Heart left ventricle (tissue), 16 donors: Measurements from ENCODE around the gene THOC1. TPM values are rescaled to one million over a fixed set of nuclear protein-coding genes. Genes with fewer than 3 reads are reported as not detected.

Experiments
- ATAC-seq, 4 donors: fragments of 200-7000 bp; cut with Tn5 transposase; one replicate each; pipeline ENCODE4 v1.9.1; 2020 to 2022; ENCODE audit warnings: moderate library complexity in 4 of 4, mild to moderate bottlenecking in 3 of 4, moderate number of reproducible peaks in 1 of 4
- DNase-seq, 5 donors: peaks; one replicate each; pipeline ENCODE4 v3.0.0-alpha.2; 2020
- H3K27ac ChIP-seq, 12 donors: fragments of 200-600 bp; sonication (generic) in 4 of 12; one replicate each; pipeline versions ENCODE4 v1.5.0 to v1.8.0; 2016 to 2022; ENCODE audit warnings: mild to moderate bottlenecking in 2 of 12
- H3K27me3 ChIP-seq, 9 donors: fragments of 200-600 bp; sonication (generic) in 2 of 9; one replicate each; pipeline versions ENCODE4 v1.5.1 to v1.8.0; 2016 to 2022; ENCODE audit warnings: mild to moderate bottlenecking in 3 of 9
- H3K36me3 ChIP-seq, 9 donors: fragments of 200-600 bp; sonication (generic) in 2 of 9; one replicate each; pipeline versions ENCODE4 v1.5.0 to v1.8.0; 2018 to 2022; ENCODE audit warnings: mild to moderate bottlenecking in 2 of 9
- H3K4me1 ChIP-seq, 12 donors: fragments of 200-600 bp; sonication (generic) in 4 of 12; one replicate each; pipeline versions ENCODE4 v1.5.0 to v1.8.0; 2016 to 2022; ENCODE audit warnings: mild to moderate bottlenecking in 3 of 12
- H3K4me3 ChIP-seq, 12 donors: fragments of 200-600 bp; sonication (generic) in 4 of 12; one replicate each; pipeline versions ENCODE4 v1.5.0 to v1.8.0; 2017 to 2022; ENCODE audit warnings: mild to moderate bottlenecking in 9 of 12, moderate library complexity in 4 of 12
- H3K9me3 ChIP-seq, 12 donors: fragments of 200-600 bp; sonication (generic) in 4 of 12; one replicate each; pipeline versions ENCODE4 v1.5.0 to v1.8.0; 2016 to 2022; ENCODE audit warnings: mild to moderate bottlenecking in 1 of 12
- CTCF ChIP-seq, 12 donors: fragments of 200-600 bp; sonication (generic) in 4 of 12; IDR thresholded peaks; one replicate each; pipeline versions ENCODE4 v1.5.0 to v1.8.0; 2018 to 2022; ENCODE audit warnings: antibody characterized with exemption in 12 of 12, mild to moderate bottlenecking in 5 of 12
- POLR2A ChIP-seq, 2 donors: fragments of 450-650 bp; IDR thresholded peaks; one replicate each; pipeline ENCODE4 v1.6.1; 2017; ENCODE audit warnings: antibody characterized with exemption in 2 of 2, mild to moderate bottlenecking in 2 of 2, moderate library complexity in 2 of 2
- WGBS, 4 donors: extraction: QIAGEN DNeasy Blood & Tissue Kit in 2 of 4; methylation state at CpG; one replicate each; pipeline versions ENCODE4 v1.1.5 to v1.1.7; 2013 to 2018; 5-methylcytosine and 5-hydroxymethylcytosine counted together
- intact Hi-C, 10 donors: fragments of 100-400 bp; cut with DNase I; formaldehyde crosslinking; loops; one replicate each; pipeline versions ENCODE4 v1.11.1 to v1.14.2; 2022
- polyA plus RNA-seq, 2 donors: library from polyadenylated mRNA; stranded (reverse); fragments of 200-250 nt; gene quantifications; one replicate each; pipeline ENCODE4 v1.2.3, GENCODE V29; 2013
- total RNA-seq, 9 donors: library from RNA; depleted of rRNA in 2 of 9; stranded (reverse); fragments of >200 nt in 2 of 9; fragmentation: NEBNext Ultra II Directional in 3 of 9; extraction: Animal tissue kit (Norgen Biotek cat#: 25700) in 3 of 9; gene quantifications; one replicate each; pipeline versions ENCODE4 v1.1.0 to v1.2.4, GENCODE V29; 2016 to 2023
- donor health status: ischemic (EF 13 %, LVEDD 7.1; RV severe dilation, severe dysfunction).
- donor health status: healthy with polysubstance abuse.
- donor health status: DM: no; HTN: yes; CAD: no.
- donor health status: DM: no; HTN: no; CAD: no.
- donor health status: ischemic (EF 25% LVEDD 6.9; RV normal size, moderate dysfunction).
- donor health status: ischemic (EF 25% LVEDD 5.7; RV mildly dilated, moderate dysfunction).
- donor health status: healthy.
- donor health status: DM: yes; HTN: yes; CAD: no.
- donor health status: ischemic (EF 35%, LVEDD 5.7; RV mildly dilated, moderate dysfunction).
- donor health status: nonischemic (EF 11% LVEDD 7.7; RV severe dilation, severe dysfunction).
- donor health status: DM: yes; HTN: yes; CAD: no.
- donor health status: PGD.
- donor health status: ischemic (EF 29% LVEDD 5.4; RV normal size, mild dysfunction).
- donor health status: nonischemic (EF 23%, LVEDD 6.1; RV moderate dilation, normal function).

The THOC1 gene
- total and polyA plus RNA-seq, 11 donors = 6.4 to 19.0 (median 10.0) TPM

DNA sequence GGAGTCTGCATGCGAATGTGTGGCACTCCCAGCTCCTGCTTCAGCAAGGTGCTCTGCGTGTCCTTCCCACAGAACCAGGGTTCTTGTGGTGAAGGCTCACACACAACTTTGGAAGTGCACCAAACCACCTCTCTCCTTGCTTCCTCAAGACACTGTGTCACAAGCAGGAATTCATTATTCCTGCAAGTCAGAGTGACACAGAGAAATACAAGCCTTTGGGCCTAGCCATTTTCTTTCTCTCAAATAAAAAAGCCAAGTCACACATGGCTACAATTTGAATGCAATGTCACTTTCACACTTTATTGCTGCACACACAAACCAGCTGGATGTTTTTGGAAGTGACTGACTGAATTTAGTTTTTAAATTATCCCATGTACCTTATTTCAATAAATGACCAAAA lies 30.1 kb upstream of the THOC1 start:
- intact Hi-C loops = loop anchor here in 1 of 10 donors (10.0 kb wide), 1 partner anchor 177 kb away; no protein-coding TSS in a partner anchor

DNA sequence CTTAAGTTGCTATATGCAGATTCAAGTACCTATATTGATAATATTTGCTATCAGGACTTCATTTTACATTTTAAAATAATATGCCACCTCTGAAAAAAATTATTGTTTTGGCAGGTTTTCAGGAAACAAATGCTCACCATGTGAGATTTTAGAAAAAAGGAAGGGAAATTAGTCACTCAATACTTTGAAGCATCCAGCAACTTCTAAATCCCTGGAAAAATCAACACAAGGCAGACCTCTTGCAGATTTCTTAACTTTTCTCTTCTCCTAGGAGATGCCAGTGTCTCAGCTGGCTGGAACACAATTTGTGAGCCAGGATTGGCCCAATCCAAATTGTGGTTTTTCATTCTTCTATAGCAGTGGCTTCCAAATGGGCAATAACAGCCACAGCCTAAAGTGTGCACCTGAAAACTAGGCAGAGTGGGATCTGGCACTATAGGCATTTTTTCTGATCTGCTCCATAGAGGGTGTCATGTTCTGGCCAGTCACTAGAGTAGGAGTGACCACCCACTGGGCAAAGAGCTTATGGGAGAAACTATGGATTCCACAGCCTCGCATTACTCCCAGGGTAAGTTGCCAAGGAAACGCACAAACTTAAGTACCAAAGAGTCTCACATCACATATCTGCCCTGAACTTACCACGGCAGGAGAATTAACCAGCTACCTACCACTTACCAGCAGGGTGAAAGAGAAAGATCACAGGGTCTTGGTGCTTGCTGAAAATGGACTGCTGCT lies 28.1 kb upstream of the THOC1 start:
- no peak overlapping the region for H3K4me3 ChIP-seq
- ATAC-seq = no peak
- no peak overlapping the region for H3K27ac ChIP-seq
- intact Hi-C loops = loop anchor here in 1 of 10 donors (10.0 kb wide), 1 partner anchor 179 kb away; no protein-coding TSS in a partner anchor
- no peaks in the 10 kb centered on the region for H3K36me3 ChIP-seq
- H3K4me1 ChIP-seq = peaks cover 0 to 7% (median 0%) of the 10 kb centered on the region in 12 donors
- DNase-seq = no peak
- TF ChIP-seq POLR2A (IDR thresholded peaks at IDR 0.05) = no peak
- H3K27me3 ChIP-seq = no peaks in the 10 kb centered on the region
- peaks cover 0 to 6% (median 0%) of the 10 kb centered on the region in 12 donors for H3K9me3 ChIP-seq
- 68 to 97% (median 72%) methylated on average over 3 of the region's 3 CpGs for WGBS, 4 donors

More for the DNA sequence above, 30.1 kb upstream of the THOC1 start:
- TF ChIP-seq CTCF (IDR thresholded peaks at IDR 0.05) (no peak), POLR2A (IDR thresholded peaks at IDR 0.05) (no peak)
- H3K4me1 ChIP-seq = peaks cover 0 to 14% (median 0%) of the 10 kb centered on the region in 12 donors
- H3K36me3 ChIP-seq = no peaks in the 10 kb centered on the region
- no peak for ATAC-seq
- H3K27ac ChIP-seq = no peak overlapping the region
- DNase-seq = no peak
- no peak overlapping the region for H3K4me3 ChIP-seq
- H3K9me3 ChIP-seq = peaks cover 0 to 6% (median 0%) of the 10 kb centered on the region in 12 donors
- no peaks in the 10 kb centered on the region for H3K27me3 ChIP-seq
- WGBS, 4 donors = 78 to 95% (median 82%) methylated on average over 2 of the region's 2 CpGs

GRCh38 chr18:294566-294965 lies 26.7 kb upstream of the THOC1 start:
- H3K9me3 ChIP-seq = peaks cover 0 to 6% (median 0%) of the 10 kb centered on the region in 12 donors
- no peak overlapping the region for H3K4me3 ChIP-seq
- intact Hi-C loops = loop anchor here in 1 of 10 donors (10.0 kb wide), 1 partner anchor 180 kb away; no protein-coding TSS in a partner anchor
- H3K27ac ChIP-seq = no peak overlapping the region
- peaks cover 0 to 7% (median 0%) of the 10 kb centered on the region in 12 donors for H3K4me1 ChIP-seq
- TF ChIP-seq POLR2A (IDR thresholded peaks at IDR 0.05) (no peak), CTCF (IDR thresholded peaks at IDR 0.05) (no peak)
- H3K27me3 ChIP-seq = no peaks in the 10 kb centered on the region
- WGBS, 4 donors = 82 to 88% (median 85%) methylated on average over 3 of the region's 3 CpGs
- DNase-seq = no peak
- H3K36me3 ChIP-seq = no peaks in the 10 kb centered on the region
- no peak for ATAC-seq

DNA sequence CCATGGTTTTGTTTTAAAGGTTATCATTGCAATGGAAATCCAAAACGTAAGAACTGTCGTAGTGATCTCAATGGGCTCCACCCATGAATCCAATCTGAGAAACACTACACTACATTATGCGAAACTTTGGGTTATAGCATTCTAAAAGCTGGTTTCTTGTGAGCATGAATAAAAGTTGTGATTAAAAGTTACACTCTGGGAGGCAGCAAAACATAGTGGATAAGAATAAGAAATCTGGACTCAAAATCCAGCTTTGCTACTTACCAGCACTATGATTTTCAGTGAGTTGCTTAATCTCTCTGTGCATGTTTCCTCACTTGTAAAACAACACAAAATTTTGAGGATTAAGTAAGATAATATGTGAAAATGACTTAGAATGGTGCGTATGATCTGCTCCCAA lies 25.7 kb upstream of the THOC1 start:
- H3K9me3 ChIP-seq = peaks cover 0 to 6% (median 0%) of the 10 kb centered on the region in 12 donors
- DNase-seq (no peak), ATAC-seq (no peak)
- intact Hi-C loops = loop anchor here in 1 of 10 donors (10.0 kb wide), 1 partner anchor 181 kb away; no protein-coding TSS in a partner anchor
- H3K4me3 ChIP-seq = no peak overlapping the region
- no peaks in the 10 kb centered on the region for H3K36me3 ChIP-seq
- WGBS, 4 donors = 85 to 91% (median 87%) methylated on average over 4 of the region's 4 CpGs
- TF ChIP-seq CTCF (IDR thresholded peaks at IDR 0.05) = peak in 5 of 12 donors; percentile 8 to 35 (median 25)
- no peak for TF ChIP-seq POLR2A (IDR thresholded peaks at IDR 0.05)
- H3K27ac ChIP-seq = no peak overlapping the region
- peaks cover 0 to 7% (median 0%) of the 10 kb centered on the region in 12 donors for H3K4me1 ChIP-seq
- no peaks in the 10 kb centered on the region for H3K27me3 ChIP-seq
